ENCODE measurements around the gene CCDC187.

DNA sequence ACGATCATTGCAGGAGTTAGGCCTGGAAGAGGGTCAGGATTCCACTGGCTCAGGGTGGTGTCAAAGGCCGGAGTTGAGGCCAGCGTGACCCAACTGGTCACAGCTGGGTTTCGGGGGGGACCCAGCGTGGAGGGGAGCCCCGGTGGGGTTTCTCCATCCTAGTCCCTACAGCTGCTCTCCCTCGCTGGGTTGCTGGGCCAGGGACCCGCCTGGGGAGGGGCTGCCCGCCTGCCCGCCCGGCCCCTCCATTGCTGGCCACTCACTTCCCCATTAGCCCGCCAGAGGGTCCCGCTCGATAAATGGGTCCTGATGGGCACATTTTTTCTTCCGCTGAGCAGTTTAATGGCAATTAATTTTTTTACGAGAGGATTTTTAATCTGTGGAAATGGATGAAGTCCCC lies 8.8 kb downstream of the CCDC187 start:
- TF ChIP-seq POLR2A (IDR thresholded peaks at IDR 0.05): no peak
- no peak for TF ChIP-seq CTCF (IDR thresholded peaks at IDR 0.05 in 8 of 11, conservative IDR thresholded peaks at IDR 0.05 in 3 of 11)

Measured in spleen (tissue), 7 donors.